Sigmoid colon (tissue), 4 donors: Measurements from ENCODE around the gene CCL14.

Source experiments
- EP300 ChIP-seq, 4 donors: sonication (generic); formaldehyde crosslinking; IDR thresholded peaks; one replicate each; pipeline ENCODE4 v1.6.1; 2017; ENCODE audit warnings: antibody characterized with exemption in 4 of 4
- POLR2A ChIP-seq, 2 donors: fragments of 450-650 bp; IDR thresholded peaks; one replicate each; pipeline ENCODE4 v1.6.1; 2016; ENCODE audit warnings: antibody characterized with exemption in 2 of 2, mild to moderate bottlenecking in 2 of 2, moderate library complexity in 2 of 2
- TF ChIP-seq, protein P1 (sequence below), 4 experiments: fragments of 450-650 bp in 3 of 4; fragments of 200-600 bp in 1 of 4; IDR thresholded peaks; one replicate each; pipeline ENCODE4 v1.5.1; 2016 to 2019; ENCODE audit warnings: antibody characterized with exemption in 4 of 4, mild to moderate bottlenecking in 3 of 4, moderate library complexity in 2 of 4

DNA sequence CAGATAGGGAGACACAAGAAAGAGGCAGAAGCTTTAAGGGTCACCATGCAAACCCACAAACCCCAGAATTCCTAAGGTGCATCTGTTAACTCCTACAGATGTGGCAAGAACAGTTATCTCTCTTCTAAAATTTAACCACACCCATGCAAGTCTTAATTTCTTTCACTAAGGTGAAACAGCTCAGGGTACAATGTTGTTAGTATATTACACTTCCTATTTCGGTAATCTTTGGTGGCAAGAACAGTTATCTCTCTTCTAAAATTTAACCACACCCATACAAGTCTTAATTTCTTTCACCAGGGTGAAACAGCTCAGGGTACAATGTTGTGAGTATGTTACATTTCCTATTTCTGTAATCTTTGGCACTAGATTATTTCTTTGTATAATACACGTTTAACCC, 24.7 kb upstream of the CCL14 start:
- TF ChIP-seq POLR2A (IDR thresholded peaks at IDR 0.05) (no peak), EP300 (IDR thresholded peaks at IDR 0.05) (no peak)
- TF ChIP-seq, protein P1, sequence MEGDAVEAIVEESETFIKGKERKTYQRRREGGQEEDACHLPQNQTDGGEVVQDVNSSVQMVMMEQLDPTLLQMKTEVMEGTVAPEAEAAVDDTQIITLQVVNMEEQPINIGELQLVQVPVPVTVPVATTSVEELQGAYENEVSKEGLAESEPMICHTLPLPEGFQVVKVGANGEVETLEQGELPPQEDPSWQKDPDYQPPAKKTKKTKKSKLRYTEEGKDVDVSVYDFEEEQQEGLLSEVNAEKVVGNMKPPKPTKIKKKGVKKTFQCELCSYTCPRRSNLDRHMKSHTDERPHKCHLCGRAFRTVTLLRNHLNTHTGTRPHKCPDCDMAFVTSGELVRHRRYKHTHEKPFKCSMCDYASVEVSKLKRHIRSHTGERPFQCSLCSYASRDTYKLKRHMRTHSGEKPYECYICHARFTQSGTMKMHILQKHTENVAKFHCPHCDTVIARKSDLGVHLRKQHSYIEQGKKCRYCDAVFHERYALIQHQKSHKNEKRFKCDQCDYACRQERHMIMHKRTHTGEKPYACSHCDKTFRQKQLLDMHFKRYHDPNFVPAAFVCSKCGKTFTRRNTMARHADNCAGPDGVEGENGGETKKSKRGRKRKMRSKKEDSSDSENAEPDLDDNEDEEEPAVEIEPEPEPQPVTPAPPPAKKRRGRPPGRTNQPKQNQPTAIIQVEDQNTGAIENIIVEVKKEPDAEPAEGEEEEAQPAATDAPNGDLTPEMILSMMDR (IDR thresholded peaks at IDR 0.05): no peak
